ENCODE measurements around the gene GNAI3.

Gene GNAI3

DNA sequence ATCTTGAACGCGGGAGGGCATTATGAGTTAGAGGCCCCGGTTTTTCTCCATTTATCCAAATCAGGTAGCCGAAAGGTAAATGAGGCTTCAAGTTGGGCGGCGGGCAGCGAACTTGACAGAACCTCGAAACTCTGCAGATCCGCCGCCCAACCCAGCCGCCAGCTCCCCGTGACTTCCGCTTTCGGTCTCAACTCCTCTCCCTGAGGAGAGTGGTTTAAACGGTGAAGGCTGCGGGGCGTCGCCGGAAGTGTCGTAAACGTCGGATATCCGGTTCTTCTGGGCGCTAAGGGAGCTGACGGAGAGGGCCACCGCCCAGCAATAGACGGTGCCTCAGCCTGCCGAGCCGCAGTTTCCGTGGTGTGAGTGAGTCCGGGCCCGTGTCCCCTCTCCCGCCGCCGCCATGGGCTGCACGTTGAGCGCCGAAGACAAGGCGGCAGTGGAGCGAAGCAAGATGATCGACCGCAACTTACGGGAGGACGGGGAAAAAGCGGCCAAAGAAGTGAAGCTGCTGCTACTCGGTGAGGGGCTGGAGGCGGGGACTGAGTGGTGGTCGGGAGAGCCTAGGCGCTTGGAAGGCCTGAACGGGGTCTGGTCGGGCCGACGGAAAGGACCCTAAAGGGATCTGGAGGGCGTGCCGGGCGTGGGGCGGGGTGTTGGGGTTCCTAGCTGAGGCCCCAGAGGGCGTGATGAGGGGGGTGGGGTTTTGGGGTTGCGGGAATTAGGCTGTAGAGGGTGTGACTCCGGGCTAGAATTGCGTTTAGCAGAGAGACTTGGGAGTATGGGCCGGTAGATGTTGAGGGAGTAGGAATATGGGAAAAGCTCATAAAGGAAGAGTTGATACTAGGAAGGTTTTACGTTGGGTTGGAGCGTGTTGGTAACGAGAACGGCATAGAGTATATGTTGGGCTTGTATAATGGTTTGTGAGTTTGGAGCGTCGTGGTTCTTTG lies at the start of gene GNAI3:
TSS of gene GNAI3 (plus strand) at position 295 of the 947 bp plus-strand sequence. CDS start at position 401, 106 bp downstream.
- peak; percentile 79 to 88 for DNase-seq (ENCODE audit: low read depth in 2 of 2)

DNA sequence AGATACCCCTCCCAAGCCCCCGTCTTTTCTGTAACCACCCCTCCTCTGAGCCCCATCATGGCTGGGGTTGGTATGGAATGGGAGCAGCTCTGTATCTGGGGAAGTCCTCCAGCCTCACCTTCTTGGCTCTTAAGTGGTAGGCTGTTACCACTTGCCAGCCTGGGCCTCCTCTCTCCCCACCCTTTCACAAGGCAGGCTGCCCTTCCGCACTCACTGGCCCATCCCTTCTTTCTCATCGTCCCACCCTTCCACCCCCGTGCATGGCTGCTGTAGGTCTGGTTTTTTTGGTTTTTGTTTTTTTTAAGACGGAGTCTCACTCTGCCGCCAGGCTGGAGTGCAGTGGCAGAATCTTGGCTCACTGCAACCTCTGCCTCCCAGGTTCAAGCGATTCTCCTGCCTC lies 49.3 kb upstream of the GNAI3 start:
- no peak for DNase-seq (ENCODE audit: low read depth in 2 of 2)

DNA sequence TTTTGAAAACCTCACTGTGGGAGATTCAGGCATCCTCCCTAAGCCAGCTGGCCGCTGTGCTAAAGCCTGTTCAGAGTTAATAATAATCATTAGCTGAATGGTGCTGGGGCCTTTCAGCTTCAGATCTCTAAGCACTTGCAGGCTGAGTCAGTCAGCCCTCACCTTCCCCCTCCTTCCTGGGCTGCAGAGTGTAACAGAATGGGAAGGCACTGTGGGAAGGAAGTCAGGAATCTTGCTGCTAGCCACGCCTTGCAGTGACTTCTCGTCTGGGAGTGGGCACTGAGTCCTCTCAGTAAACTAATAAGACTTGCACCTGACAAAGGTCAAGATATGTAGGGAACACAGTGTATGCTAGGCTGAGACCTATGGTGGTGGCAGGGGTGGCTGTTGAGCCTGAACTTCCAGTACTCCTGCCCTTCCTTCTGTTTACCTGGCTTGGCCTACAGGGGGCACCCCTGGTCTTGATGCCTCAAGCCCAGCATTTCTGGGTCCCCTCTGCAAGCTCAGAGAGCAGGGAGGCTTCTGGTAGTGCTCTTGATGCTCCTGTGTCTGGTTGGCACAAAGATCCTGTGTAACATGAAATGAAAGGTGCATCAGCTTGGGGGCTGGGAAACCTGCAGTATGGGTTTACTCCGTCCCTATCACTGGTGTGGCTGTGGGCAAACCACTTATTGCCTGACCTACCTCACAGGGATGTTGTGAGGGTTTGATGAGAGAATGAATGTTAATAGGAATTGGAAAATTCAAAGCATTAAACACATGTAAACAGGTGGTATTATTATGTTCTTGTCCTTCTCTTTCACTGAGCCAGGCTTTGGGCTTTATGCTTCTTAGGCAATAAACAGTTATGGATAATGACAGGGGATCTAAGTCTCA lies 48.5 kb upstream of the GNAI3 start:
- no peak for DNase-seq (ENCODE audit: low read depth in 2 of 2)

DNA sequence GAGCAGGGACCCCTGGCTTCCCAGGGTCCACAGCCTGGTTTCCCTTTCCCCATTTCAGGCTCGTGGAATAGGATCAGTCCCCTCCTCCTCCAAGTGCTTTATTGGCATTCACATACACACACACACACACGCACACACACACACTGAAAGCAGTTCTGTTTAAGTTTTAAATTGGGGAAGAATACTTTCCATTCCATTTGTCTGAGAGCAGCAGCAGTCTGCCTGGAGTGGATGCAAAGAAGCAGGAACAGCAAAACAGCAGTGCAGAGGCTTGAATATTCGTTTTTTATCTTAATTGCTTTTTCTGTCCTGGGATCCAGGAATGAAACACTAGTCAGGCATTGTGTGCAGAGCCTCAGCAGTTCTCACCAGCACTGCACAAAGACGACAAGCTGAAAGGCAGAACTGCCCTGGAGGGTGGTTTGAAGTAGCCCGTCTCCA lies 47.5 kb upstream of the GNAI3 start:
- DNase-seq (ENCODE audit: low read depth in 2 of 2): no peak

DNA sequence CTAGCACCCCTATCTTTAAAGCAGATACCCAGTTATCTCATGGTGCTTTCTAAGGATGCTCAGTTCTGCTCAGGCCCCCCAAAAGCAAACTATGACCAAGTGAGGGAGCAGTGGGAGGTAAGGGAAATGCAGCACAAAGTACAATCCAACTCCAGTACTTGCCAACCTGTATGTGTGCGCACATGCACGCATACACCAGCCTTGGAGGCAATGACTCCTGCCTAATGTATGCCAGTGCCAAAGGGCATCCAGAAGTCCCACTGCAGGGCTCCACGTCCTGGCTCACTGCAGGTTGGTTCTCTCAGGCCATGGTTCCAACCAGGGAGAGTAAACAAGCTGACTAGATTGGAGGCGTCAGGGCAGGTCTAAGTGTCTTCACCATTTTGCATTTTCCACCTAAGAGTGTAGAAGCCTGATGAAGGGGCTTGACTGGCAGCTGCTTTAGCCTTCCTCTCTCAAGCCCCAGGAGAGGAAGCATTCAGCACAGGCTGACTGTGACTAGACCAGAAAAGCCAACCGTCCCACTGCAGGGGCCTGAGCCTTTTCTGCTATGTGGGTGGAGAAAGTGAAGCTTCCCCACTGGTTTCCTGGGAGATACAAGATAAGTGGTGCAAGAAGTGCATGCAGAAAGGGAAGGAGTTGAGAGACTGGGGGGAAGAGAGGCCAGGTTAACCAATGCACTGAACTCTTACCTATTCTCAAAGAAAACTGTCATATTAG lies 46.6 kb upstream of the GNAI3 start:
- no peak for DNase-seq (ENCODE audit: low read depth in 2 of 2)

DNA sequence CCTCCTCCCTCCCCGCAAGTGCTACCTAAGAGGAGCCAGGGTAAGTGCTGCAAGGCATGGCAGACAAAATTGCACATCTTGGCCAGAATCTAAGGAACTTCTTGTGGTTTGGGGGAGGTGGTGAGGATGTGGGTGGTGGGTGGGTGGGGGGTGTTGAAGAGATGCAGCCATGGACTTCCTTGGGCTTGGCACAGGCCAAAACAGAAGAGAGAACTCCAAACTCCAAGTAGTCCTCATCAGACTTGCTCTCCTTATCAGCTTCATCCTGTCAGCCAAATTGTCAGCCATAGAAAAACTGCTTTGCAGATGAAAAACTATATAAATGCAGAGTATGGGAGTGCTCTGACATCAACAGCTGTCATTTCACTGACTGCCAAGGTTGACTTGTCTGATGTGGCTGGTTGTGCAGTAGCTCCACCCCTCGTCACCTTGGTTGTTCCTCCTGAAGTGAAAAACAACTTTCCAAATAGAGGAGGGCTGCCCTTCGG lies 46.0 kb upstream of the GNAI3 start:
- no peak for DNase-seq (ENCODE audit: low read depth in 2 of 2)

DNA sequence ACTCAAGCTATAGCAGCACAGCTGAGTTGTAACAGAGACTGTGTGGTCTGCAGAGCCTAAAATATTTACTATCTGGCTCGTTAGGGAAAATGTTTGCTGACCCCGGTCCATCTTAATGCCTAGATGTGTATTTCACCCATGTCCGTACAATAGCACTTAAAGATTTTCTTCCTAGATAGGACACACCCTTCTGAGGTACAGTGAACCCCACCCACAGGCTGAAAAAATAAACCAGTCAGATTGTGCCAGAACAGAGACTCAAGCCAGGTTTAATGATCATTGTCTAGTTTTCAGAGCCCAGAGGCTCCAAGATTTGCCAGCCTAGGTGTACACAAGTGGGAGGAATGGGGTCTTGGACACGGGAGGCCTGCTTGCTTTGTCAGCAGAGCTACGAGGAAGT lies 44.5 kb upstream of the GNAI3 start:
- no peak for DNase-seq (ENCODE audit: low read depth in 2 of 2)

DNA sequence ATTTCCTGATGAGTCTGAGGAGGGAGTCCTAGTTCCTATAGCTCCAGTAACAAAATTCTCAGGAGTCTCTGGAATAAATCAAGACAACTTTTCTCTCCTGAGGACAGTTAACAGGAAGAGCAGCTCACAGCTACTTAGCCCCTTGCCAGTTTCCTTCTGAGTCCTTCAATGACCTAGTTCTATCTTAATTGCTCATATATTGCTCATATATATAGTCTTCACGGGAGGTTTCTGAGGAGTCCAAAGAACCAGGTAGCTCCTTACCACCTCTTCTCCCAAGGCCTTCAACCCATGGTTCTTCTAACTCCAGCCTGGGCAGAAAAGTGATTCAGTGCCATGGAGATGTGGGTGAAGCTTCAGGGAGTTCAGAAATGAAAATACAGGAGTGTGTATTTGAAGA lies 43.4 kb upstream of the GNAI3 start:
- no peak for DNase-seq (ENCODE audit: low read depth in 2 of 2)

DNA sequence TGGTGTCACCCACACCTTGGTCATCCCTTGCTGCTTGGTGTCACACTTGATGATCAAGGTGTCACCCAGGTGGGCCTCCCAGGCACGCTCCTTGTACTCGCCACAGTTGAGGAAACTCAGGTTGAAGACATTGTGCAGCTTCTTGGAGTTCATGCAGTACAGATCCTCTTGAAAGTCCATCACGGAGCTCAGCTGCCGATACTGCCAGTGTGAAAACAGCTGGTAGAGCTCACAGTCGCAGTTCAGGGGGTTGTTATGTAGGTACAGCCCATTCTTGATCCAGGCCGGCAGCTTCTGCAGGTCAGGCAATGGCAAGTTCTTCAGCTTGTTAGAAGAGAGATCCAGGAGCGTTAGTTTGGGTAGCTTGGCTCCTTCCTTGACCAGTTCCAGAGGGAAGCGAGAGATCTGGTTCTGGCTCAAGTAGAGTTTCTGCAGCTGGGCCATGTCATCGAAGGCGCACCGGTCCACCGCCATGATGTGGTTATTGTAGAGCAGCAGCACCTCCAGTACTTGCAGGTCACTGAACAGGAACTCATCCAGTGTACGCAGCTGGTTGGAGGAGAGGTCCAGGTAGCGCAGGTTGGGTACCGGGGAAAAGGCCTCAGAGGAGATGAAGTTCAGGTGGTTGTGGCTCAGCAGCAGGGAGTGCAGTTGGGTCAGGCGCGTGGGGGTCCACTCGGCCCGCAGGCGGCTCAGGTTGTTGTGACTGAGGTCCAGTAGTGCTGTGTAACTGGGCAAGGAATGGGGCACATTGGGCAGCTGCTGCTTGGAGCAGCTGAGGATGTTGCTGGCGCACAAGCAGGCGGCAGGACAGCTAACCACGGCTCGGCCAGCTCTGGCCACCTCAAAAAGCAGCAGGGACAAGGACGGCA lies 40.2 kb upstream of the GNAI3 start:
- DNase-seq (ENCODE audit: low read depth in 2 of 2): no peak

DNA sequence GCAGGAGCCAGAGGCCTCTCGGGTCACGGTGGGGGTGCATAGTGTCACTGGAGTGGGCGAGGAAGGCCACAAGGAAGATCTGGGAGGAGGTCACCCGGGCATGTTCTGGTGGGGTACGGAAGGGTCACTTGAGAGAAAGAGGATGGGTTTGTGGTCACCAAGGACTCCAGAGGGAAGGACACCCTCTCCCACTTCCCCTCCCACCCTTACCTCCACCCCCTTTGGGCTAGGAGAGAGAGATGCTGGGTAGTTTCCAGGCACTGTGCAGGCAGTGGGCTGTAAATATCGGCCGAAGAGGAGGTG lies 39.6 kb upstream of the GNAI3 start:
- DNase-seq (ENCODE audit: low read depth in 2 of 2): no peak

DNA sequence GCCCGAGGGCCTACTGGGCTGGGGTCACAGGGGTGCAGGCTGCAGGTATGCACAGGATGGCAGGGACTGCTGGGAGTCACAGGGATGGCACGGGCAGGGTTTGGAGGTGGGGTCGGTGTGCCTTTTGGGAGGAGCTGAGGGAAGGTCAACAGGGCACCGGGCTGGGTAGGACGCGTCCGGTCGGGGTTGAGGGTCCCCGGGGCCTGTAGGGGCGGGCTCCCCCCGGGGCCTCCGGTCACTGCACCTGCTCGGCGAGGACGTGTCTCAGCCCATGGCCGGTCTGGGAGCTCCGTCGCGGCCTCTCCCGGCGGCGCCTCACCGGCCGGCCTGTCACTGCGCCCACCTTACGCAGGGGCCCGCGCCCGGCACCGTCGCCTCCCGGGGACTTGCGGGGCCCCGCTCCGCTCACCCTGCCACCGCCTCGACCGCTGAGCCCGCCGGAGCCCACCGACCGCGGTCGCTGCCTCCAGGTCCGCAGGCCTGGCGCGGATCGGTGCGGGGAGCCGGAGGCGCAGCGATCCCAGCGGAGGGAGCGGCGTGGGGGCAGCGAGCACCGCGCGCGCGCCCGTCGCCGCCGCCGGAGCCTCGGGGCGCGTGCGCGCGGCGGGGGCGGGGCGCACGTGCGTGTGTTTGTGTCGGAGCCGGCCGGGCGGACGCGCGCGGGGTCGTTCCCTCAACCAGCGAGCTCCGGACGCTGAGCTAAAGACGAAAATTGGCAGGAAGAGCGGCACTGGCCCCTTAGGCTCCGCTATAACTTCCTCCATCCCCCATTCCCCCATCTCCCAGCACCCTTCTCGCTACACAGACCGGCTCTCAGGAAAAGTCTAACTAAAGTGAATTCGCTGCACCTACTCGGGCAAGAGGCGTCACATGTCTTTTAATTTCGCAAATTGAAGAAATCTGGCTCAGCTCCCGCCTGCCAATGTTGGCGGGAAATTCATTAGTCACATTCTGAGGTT lies 39.0 kb upstream of the GNAI3 start, which contains the start of gene AMIGO1:
TSS of gene AMIGO1 (minus strand) at position 552 of the 959 bp plus-strand sequence. CDS start 815 bp downstream, outside the sequence.
- DNase-seq (ENCODE audit: low read depth in 2 of 2): peak in 1 of 2 donors; percentile 45

DNA sequence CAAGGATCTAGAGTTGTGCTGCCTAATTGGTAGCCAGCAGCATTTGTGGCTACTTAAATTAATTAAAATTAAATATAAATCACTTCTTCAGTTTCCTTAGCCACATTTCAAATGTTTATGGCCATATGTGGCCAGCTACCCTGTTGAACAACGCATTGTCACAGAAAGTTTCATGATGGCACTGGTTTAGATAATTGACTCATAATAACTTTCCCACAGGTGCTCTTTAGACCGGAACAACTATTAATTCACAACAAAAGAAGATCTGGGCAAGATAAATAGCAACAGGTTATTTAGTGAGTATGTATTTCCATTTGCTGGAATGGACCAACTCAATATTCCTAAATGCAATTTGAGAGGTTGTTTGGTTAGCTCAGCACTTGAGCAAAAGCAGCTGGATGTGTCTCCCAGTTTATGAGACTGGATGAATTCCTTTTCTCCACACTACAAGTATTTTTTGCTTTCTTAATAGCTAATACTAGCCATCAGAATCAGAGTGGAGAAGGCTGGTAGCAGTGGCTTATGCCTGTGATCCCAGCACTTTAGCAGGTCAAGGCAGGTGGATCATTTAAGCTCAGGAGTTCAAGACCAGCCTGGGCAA lies 35.2 kb upstream of the GNAI3 start:
- DNase-seq (ENCODE audit: low read depth in 2 of 2): no peak

DNA sequence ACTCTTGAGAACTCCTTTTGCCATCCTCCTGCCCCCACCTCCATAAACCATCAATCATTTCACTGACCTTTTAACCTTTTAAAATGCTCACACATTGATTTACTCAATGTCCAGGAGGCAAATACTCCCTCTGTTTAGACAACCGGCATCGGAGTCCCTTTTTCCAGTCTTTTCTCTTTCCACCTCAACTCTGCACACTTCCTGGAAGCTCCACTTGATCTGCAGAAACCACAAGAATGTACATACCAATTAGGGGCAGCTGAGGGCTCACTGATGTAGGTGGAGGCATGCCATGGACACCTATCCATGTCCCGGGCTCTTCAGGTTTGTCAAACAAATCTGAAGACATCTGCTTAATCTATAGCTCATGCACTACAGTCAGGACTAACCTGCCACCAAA lies 33.6 kb upstream of the GNAI3 start:
- no peak for DNase-seq (ENCODE audit: low read depth in 2 of 2)

DNA sequence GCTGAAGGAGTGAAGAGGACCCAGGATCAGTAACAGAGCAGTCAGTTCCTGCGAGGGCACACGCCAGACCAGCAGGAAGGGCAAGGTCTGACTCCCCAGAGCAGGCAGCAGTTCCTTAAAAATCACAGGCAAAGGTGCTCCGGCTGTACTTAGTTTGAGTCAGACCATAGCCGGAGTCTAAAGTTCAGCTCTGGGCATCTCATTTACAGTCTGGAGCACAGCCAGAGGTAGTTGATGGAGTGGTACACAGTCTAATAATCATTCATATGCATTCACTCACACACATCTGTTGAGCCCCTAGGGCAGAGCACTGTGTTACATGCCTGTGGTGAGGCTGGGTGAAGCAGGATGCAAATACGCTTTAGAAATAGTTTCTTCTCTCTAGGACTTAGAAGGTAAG lies 31.5 kb upstream of the GNAI3 start:
- no peak for DNase-seq (ENCODE audit: low read depth in 2 of 2)

DNA sequence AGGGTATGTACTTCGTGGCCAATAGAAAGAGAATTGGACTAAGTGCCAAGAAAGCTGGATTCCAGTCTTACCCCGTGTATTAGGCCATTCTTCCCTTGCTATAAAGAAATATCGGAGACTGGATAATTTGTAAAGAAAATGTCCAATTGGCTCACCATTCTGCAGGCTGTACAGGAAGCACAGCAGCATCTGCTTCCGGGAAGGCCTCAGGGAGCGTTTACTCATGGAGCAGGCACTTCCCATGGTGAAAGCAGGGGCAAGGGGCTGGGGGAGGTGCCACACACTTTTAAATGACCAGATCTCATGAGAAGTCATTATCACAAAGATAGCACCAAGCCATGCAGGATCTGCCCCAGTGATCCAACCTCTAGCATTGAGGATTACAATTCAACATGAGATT lies 31.1 kb upstream of the GNAI3 start:
- no peak for DNase-seq (ENCODE audit: low read depth in 2 of 2)

DNA sequence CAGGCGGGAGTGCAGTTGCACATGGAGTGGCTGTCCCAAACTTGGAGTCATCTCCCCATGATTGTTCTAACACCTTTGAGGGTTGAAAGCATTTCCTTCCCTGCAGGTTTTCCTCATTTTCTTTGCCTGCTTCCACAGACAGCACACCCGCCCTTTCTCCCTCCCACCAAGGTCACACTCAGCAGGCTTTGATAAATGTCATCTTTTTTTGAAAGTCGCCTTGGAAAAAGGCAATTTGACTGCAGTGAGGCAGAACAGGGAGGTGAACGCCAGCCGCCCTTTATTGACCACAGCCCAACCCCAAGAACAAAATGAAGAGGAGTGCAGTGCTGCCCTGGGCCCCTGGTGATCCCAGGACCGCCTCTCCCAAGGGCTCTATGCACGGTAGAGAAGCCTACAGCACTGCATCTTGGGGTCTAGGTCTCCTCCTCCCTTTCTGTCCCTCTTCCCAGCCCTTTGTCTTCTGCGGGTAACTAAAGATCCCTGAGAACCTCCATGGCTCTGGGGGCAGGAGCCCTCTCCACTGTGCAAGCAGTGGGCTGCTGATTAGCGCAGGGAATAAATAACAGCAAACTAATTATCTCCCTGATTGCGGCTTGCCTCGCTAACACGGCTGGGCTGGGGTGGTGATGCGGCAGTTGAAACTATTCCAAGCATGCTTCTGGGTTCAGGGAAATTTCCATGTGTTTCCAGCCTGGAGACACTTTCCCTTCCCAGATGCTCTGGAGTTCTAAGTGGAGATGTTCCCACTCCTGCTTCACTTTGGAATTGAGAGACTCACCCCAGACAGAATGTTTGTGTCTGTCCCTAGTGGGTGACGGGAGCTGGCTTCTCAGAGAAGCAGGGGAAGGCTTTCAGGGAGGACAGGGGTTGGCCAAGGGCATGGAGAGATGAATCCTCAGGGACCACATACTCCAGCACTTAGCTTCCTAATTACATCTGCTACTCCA lies 27.1 kb upstream of the GNAI3 start:
- DNase-seq (ENCODE audit: low read depth in 2 of 2): no peak

DNA sequence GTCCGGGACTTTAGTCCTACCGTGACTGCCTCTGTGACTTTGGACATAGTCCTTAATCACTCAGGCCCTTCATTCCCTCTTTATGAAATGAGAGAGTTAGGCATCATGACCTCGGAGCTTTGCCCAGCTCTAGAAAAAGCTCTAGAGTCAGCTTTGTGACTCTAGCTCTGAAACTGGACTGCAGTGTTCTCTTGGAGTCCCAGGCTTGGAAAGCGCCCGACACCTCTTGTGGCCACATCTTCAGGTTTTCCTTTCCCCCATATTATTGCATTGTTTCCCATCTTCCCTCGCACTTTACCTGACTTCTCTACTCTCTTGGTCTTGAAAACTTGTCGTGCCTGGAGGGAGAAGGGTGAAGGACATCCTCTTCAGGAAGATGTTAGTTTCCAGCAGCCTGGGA lies 26.4 kb upstream of the GNAI3 start:
- DNase-seq (ENCODE audit: low read depth in 2 of 2): no peak

DNA sequence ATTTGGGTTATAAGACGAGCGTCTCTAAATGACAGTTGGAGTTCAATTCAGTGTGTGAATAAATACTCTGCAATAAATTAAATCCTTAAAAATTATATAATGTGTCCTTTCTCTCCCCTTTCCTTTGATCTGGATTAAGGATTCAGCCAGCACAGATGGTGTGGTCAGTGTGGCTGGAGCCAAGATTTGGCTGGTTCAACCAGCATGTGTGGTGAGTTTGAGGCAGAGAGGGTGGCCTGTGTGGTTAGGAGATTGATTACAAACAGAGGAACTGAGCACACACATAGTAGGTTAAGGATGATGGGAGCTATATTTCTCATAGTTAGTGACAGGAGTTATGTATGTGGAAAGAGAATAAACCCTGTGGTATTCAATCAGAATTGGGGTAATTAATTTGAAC lies 24.7 kb upstream of the GNAI3 start:
- DNase-seq (ENCODE audit: low read depth in 2 of 2): no peak

Data from stimulated activated CD4-positive, alpha-beta T cell treated with anti-CD3 and anti-CD28 coated beads, Interleukin-1b, Interleukin-23, amount 100 ng/mL, for 1 hour (primary cell).